ENCODE measurements around the gene ENTPD1.
"Not testable (repeated sequence)": the region's sequence is repeated elsewhere in the genome, so short reads cannot be mapped to it uniquely, and the experiment has no call there.

ENTPD1 gene

GRCh38 chr10:95909561-95909960 is 153.6 kb downstream of the ENTPD1 start:
- DNase-seq, result no peak

GRCh38 chr10:95916039-95916438 is 160.1 kb downstream of the ENTPD1 start:
- DNase-seq, result not testable (repeated sequence)

Data from anterior cingulate cortex (tissue), 58 donors.